NCI-H187 (cell line): ENCODE measurements around the gene CD300A.
A peak's percentile ranks its signal among the peaks of the same experiment; 100 is the strongest.

Experiments
- DNase-seq, 2 experiments: peaks; one replicate each; lab custom pipeline; 2025; lab: John Stamatoyannopoulos, UW

Gene CD300A

GRCh38 chr17:74454197-74455024, 12.0 kb upstream of the CD300A start:
- DNase-seq: peak in 1 of 2 experiments; percentile 69

GRCh38 chr17:74455025-74455545, 11.3 kb upstream of the CD300A start:
- no peak for DNase-seq

GRCh38 chr17:74455821-74456220, 10.6 kb upstream of the CD300A start:
- no peak for DNase-seq

GRCh38 chr17:74457146-74457819, 9.2 kb upstream of the CD300A start:
- peak; percentile 37 to 54 for DNase-seq

- no peak for DNase-seq
These were observed 8.6 kb upstream of the CD300A start for GRCh38 chr17:74457820-74458166.

GRCh38 chr17:74458835-74459234, 7.6 kb upstream of the CD300A start:
- DNase-seq: no peak

GRCh38 chr17:74459622-74460021, 6.8 kb upstream of the CD300A start:
- DNase-seq: no peak

GRCh38 chr17:74460241-74460640, 6.2 kb upstream of the CD300A start:
- no peak for DNase-seq

- DNase-seq: no peak
These were observed 5.4 kb upstream of the CD300A start for GRCh38 chr17:74460996-74461395.

- DNase-seq: no peak
These were observed 4.8 kb upstream of the CD300A start for GRCh38 chr17:74461611-74462010.

- DNase-seq: no peak
These were observed 1.6 kb upstream of the CD300A start for GRCh38 chr17:74464730-74465377.

GRCh38 chr17:74465378-74466110, 890 bp upstream of the CD300A start:
- no peak for DNase-seq

GRCh38 chr17:74466828-74467184, 372 bp downstream of the CD300A start:
- DNase-seq: no peak

GRCh38 chr17:74467221-74467951, 952 bp downstream of the CD300A start:
- no peak for DNase-seq

- DNase-seq: no peak
These were observed 4.9 kb downstream of the CD300A start for GRCh38 chr17:74471341-74471740.

GRCh38 chr17:74472890-74473289, 6.5 kb downstream of the CD300A start:
- no peak for DNase-seq

- no peak for DNase-seq
These were observed 6.9 kb downstream of the CD300A start for GRCh38 chr17:74473294-74473693.

GRCh38 chr17:74474043-74474792, 7.8 kb downstream of the CD300A start:
- no peak for DNase-seq

- no peak for DNase-seq
These were observed 8.8 kb downstream of the CD300A start for GRCh38 chr17:74475189-74475588.

- no peak for DNase-seq
These were observed 11.0 kb downstream of the CD300A start for GRCh38 chr17:74477411-74477810.
